GM18867 (cell line): Measurements from ENCODE around the gene NAV1.

ENCODE experiments used
- ATAC-seq: cut with Tn5 transposase; IDR thresholded peaks from one replicate; pipeline ENCODE4 v1.9.1; 2021; ENCODE audit warnings: mild to moderate bottlenecking, moderate library complexity; ENCODE audit not compliant: unreplicated experiment

The NAV1 gene

GRCh38 chr1:201585901-201586300 lies 47.0 kb downstream of the NAV1 start:
- no peak for ATAC-seq

DNA sequence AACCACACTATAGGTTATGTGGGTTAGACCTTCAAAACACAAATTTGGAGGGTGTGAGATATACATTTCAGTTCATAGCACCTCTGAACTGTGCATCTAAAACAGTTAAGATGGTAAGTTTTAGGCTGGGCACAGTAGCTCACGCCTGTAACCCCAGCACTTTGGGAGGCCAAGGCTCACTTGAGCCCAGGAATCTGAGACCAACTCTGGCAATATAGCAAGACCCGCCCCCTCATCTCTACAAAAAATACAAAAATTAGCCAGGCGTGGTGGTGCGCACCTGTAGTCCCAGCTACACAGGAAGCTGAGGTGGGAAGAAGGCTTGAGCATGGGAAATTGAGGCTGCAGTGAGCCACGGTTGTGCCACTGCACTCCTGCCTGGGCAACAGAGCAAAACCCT lies 47.9 kb downstream of the NAV1 start:
- ATAC-seq: no peak

DNA sequence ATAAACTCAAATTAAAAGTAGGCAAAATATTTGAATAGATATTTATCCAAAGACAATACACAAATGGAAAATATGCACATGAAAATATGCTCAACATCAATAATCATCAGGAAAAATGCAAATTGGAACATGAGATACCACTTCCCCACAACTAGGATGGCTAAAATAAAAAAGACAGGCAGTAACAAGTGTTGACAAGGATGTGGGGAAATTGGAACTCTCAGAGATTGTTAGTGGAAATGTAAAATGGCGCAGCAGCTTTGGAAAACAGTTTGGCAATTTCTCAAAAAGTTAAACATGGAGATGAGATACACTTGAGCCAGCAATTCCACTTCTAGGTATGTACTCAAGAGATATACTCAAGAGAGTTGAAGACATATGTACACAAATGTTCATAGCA lies 48.8 kb downstream of the NAV1 start:
- no peak for ATAC-seq
